VCaP (cell line): Measurements from ENCODE around the gene CAMTA1.
"Not testable (repeated sequence)": the region's sequence is repeated elsewhere in the genome, so short reads cannot be mapped to it uniquely, and the experiment has no call there.

ENCODE experiments used
- H3K27ac ChIP-seq: fragments of 450-650 bp; 2 replicates; pipeline ENCODE4 v1.5.1; 2017
- TF ChIP-seq, protein P1 (sequence below): fragments of 450-650 bp; conservative IDR thresholded peaks from 2 replicates; pipeline ENCODE4 v1.5.1; 2017; ENCODE audit warnings: mild to moderate bottlenecking, moderate library complexity

Gene CAMTA1

DNA sequence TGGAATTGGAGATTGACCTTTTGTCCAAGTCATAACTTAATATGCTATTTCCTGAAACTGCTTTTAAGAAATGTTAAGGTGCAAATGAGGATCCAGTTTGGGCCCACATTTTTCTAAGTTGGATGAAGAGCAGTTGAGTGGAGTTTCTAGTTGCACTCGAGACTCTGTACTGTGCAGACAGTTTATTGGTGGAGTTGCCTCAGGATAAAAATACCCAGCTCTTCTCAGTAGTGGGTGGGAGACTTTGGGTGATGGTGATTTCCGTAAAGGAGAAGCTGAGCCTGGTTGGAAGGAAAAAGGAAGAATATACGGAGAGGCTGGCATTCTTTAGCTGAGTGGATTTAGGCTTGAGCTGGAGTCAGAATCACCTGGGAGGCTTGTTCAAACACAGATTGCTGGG, 49.9 kb downstream of the CAMTA1 start:
- no peak overlapping the region for H3K27ac ChIP-seq
- TF ChIP-seq, protein P1, sequence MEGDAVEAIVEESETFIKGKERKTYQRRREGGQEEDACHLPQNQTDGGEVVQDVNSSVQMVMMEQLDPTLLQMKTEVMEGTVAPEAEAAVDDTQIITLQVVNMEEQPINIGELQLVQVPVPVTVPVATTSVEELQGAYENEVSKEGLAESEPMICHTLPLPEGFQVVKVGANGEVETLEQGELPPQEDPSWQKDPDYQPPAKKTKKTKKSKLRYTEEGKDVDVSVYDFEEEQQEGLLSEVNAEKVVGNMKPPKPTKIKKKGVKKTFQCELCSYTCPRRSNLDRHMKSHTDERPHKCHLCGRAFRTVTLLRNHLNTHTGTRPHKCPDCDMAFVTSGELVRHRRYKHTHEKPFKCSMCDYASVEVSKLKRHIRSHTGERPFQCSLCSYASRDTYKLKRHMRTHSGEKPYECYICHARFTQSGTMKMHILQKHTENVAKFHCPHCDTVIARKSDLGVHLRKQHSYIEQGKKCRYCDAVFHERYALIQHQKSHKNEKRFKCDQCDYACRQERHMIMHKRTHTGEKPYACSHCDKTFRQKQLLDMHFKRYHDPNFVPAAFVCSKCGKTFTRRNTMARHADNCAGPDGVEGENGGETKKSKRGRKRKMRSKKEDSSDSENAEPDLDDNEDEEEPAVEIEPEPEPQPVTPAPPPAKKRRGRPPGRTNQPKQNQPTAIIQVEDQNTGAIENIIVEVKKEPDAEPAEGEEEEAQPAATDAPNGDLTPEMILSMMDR: no peak

DNA sequence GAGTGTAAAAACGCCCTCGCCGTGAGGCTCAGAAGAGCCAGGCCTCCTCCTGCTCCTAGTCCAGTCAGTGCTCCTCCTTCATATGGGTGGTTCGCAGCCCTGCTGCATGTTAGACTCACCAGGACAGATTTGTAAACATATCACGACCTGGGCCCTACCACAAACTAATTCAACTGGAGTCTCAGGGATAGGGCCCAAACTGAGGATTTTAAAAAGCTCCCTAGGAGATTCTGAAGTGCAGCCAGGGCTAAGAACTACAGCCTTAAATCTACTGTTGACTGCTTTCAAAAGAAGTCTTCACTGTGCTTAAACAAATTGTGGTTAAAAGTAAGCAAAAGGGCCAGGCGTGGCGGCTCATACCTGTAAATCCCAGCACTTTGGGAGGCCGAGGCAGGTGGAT, 57.0 kb downstream of the CAMTA1 start:
- TF ChIP-seq, protein P1: no peak

GRCh38 chr1:6845786-6846185, 60.5 kb downstream of the CAMTA1 start:
- H3K27ac ChIP-seq: not testable (repeated sequence)

More for the DNA sequence above, 57.0 kb downstream of the CAMTA1 start:
- no peak overlapping the region for H3K27ac ChIP-seq

DNA sequence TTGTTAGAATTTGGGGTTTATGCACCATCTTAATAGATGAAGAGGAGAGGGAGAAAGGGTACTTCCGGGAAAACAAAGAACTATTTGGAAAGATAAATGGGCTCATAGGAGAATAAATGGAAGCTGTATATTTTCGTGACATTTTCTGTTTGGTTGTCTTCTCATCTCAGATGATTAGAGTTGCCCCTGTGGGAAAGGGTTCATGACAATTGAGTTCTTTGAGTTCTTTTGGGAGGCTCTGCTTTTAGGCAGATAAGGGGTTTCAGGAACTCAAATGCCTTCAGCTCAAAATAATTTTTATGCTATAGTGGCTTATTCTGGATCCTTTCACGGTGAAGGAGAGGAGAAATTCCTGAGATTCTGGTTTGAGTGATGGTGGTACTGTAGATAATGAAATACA, 63.6 kb downstream of the CAMTA1 start:
- H3K27ac ChIP-seq: no peak overlapping the region
- TF ChIP-seq, protein P1: no peak

DNA sequence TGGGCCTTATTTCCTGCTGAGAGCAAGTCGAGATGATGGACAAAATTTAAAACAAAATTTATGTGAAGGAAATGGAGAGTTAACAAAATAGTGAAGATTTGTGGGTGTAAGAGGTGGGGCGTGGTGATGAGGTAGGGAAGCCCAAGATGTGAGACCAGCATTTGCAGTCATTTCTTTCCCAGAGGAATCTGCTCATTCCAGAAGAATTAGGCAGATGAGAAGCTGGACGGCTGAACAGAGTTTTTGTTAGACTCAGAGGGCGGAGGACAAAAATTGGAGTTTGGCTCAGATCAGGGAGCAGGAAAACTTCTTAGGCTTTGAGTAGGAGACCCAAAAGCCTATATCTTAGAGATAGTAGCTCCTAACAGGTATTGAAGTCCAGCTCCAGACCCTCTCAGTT, 65.3 kb downstream of the CAMTA1 start:
- TF ChIP-seq, protein P1: no peak
- no peak overlapping the region for H3K27ac ChIP-seq

- H3K27ac ChIP-seq: no peak overlapping the region
- TF ChIP-seq, protein P1: no peak
Observed at GRCh38 chr1:6852136-6852890, 67.1 kb downstream of the CAMTA1 start.

DNA sequence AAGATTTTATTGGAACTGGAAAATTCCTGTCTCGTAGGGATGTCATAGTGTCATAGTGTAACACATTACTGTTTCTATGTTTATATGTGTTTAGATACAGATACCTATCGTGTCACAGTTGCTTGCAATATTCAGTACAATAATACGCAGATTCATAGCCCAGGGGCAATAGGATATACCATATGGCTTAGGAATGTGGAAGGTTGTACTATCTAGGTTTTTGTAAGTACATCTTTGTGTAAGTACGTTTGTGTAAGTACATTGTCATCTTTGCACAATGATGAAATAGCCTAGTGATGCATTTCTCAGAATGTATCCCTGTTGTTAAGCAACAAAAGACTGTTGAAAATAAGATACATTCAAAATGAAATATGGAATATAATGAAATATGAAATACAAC, 68.9 kb downstream of the CAMTA1 start:
- no peak overlapping the region for H3K27ac ChIP-seq
- TF ChIP-seq, protein P1: no peak

DNA sequence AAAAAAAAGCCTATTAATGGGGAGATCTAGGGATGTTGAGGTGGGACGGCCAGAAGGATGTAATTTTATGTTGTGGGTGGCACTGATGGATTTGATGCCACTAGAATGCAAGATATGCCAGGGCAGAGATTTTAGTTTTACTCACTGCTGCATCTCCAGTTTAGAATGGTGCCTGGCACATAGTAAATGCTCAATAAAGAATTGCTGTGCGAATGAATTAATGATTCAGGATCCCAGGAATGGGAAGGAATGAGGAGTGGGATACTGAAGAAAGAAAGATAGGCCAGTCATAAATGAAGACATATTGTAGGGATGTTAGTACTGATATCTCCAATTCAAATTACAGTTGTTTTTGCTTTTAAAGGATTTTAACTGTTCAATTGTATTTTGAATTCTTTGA, 72.6 kb downstream of the CAMTA1 start:
- no peak overlapping the region for H3K27ac ChIP-seq
- TF ChIP-seq, protein P1: no peak
